Epithelial cell of prostate (primary cell): ENCODE measurements around the gene FMO3.

Experiments
- DNase-seq: peaks from one replicate; pipeline ENCODE4 v3.0.0-alpha.2; 2011; ENCODE audit warnings: low read depth, low spot score
- H3K27ac ChIP-seq: fragments of 450-650 bp; 2 replicates; pipeline ENCODE4 v1.5.1; 2017; ENCODE audit warnings: mild to moderate bottlenecking

The FMO3 gene

DNA sequence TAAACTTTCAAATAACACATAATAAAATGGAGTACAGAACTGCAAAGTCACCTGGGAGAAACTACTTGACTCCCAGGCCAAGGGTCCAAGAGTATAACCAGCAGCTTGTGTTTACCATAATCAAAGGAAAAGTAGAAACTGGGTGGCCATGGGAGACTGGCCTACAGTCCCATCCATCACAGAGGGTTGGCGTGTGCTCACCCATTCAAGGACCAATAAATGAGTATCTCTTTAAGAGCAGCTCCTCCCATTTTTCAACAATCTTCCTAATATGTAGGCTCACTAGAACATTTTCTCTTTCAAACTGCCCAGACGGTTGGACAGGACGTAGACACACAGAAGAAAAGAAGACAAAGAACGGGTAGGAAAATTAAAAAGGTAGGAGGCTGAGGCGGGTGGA is at the start of gene FMO3:
TSS of gene FMO3 (plus strand) at position 302 of the 400 bp plus-strand sequence. CDS start 1,754 bp downstream, outside the sequence.
- no peak within 1 kb of the TSS for H3K27ac ChIP-seq
- DNase-seq = no peak

DNA sequence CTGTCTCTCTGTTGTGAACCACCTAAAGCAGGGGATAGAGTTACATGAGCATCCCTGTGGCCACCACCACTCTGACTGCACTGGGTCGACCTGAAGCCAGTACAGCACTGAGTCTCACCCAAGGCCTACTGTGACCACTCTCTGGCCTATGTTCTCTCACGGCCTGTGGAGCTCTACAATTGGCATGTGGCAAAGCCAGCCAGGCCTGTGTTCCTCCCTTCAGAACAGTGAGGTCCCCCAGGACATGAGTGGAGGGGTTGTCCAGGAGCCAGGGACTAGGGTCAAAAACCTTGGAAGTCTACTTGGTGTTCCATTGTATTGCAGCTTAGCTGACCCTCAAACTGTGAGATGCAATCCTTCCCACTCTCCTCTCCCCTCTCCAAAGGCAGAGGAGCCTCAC is 42.7 kb upstream of the FMO3 start:
- no peak for DNase-seq

DNA sequence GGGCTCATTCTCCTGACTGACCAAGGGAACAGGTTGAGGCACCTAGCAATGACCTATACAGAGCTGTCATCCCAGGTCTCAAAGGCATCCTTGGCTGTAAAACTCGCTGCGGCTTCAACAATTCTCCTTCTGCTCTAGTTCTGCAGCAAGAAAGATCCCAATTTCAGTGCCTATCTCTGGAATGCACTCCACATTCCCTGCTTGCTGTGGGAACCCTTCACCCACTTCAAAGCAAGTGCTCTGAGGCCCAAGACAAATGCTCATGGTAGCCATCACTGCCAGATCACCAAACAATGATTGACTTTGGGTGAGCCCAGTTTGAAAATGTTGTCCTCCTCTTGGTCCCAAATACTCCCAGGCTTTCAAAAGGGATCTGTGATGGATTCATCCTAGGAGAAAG is 37.7 kb upstream of the FMO3 start:
- no peak overlapping the region for H3K27ac ChIP-seq
- DNase-seq = no peak

More for the DNA sequence above, 42.7 kb upstream of the FMO3 start:
- H3K27ac ChIP-seq = no peak overlapping the region

DNA sequence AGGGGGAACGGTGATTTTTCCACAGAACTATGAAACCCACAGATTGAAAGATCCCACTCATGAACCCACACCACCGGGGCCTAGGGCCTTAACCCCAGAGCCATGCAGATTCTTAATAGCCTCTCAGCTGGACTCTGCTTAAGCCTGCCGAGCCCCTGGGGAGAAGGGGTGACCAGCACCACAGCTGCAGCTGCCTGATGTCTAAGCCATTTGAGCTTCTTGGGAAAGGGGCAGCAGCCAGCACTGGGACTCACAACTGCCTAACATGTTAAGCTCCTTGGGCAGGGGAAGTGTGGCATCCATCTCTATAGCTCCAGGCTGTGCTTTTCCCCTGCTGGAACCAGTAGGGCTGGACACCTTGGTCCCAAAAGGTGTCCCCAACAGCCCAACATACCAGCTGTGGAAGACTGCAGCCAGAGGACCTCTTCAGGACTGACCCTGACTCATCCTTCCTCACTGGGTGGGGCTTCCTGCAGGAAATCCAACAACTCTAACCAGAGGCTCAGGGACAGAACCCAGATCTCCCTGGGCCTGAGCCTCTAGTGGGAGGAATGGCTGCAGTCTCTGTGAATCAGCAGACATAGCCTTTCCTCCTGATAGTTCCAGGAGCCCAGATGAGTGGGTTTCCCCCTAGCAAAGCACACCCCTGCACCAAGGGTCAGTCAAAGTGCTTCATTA is 34.6 kb upstream of the FMO3 start:
- no peak for DNase-seq
- no peak overlapping the region for H3K27ac ChIP-seq

DNA sequence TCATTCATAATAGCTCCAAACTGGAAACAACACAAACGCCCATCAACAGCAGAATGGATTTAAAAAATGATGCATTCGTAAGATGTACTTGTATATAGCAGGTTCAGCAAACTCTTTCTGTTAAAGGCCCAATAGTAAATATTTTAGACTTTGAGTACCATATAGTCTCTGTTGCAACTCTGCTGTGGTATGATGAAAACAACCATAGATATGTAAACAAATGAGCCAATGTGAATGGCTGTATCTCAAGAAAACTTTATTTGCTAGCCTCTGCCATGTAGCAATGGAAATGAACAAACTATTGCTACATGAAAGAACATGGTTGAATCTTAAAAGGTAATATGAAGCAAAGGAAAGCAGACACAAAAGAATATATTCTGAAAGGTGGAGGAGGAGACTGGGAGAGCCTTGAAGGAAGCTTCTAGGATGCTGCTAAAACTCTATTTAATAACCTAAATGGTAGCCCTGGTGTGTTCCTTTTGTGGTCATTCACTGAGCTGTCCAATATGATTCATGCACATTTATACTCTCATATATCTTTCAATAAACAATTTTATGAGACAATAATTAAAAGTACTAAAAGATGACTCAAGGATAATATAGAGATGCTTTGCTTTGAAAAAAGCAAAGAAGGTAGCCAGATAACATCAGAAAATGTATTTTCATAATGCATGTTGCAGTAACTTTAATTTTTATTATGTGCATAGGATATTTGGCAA is 29.1 kb upstream of the FMO3 start:
- DNase-seq = no peak
- no peak overlapping the region for H3K27ac ChIP-seq

DNA sequence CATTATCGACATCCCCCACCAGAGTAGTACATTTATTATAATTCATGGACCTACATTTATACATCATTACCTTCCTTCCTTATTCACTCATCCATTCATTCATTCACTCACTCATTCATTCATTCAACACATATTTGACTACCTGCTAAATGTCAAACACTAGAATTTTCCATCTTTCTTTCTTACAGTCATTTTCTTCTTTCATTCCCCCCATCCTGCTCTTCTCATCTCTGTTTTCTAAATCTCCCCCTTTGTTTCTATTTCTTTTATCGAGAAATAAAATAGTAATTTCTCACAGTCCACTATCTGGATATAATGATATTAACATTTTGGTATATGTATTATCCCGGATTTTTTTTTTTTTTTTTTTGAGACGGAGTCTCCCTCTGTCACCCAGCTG is 27.8 kb upstream of the FMO3 start:
- DNase-seq = no peak
- H3K27ac ChIP-seq = no peak overlapping the region

DNA sequence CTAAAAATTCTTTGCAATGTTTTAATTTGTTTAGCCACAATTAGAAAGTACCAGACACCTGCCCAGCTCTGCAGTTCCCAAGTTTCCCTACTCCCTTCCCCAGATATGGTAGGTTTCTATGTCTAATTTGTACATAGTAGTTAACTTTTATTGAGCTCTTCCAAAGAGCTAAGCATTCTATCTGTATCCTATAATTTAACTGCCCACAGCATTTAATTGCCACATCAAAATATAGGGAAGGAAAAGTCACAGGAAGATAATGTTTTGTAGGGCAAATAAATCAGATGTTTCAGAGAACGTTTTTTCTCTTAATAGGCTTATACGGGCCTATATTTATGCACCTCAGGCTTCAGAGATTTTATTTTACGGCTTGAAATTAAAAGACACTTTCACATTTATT is 15.7 kb upstream of the FMO3 start:
- DNase-seq = no peak
- H3K27ac ChIP-seq = no peak overlapping the region

DNA sequence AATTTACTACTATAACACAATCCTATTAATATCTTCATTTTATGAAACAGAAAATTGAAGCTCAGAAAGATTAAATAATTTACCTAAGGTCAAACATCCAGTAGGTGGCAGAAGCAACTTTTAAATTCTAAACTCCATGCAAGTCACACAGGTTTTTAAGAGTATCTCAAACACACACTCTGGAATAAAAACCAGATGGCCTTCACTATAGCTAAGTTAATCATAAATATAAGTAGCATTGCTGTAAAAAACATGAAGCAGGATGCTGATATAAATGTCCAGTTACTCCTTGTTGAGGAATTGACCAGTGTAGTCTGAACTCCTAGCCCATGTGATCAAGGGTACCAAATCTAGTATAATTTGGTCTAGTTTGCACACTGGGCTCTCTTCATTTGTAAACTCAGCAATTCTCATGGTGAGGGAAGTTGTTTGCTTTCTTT is 9.4 kb upstream of the FMO3 start:
- DNase-seq = no peak
- H3K27ac ChIP-seq = no peak overlapping the region

DNA sequence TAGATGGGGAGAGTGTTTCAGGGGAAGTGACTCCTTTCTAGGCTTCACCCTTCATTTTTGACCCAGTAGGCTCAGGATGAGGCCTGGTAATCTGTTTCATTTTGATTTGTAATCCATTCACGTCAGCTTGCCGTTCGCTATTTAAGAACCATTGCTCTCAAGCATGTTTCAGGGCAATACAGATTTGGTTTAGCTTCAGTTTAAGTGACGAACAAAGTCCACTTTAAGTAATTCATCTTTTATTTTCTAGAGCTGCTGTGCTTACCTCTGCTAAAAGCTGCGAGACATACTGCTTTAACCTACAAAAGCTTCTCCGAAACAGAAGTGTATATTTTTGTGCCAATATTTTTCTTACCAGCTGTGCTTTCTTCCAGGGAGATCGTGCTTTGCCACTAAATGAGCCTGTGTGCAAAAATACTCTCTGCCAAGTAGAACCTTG is 8.9 kb upstream of the FMO3 start:
- no peak for DNase-seq
- H3K27ac ChIP-seq = no peak overlapping the region

DNA sequence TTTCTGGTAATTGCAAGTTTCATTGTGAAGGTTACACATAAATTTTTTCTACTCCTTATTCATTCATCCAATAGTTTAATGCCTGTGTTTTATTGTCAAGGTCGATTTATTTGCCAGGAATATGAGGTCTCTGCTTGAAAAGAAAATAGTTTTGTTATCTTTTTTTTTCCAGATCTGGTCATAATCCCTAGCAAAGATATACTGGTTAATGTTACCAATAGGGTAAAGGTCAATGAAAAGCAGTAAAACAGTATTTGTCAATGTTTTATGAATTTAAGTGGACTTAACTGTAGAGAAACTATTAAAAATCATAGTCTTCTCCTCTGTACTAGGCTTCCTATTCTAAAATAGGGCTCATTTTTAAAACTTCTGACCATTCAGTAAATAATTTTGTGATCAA is 8.1 kb upstream of the FMO3 start:
- no peak for DNase-seq
- no peak overlapping the region for H3K27ac ChIP-seq

DNA sequence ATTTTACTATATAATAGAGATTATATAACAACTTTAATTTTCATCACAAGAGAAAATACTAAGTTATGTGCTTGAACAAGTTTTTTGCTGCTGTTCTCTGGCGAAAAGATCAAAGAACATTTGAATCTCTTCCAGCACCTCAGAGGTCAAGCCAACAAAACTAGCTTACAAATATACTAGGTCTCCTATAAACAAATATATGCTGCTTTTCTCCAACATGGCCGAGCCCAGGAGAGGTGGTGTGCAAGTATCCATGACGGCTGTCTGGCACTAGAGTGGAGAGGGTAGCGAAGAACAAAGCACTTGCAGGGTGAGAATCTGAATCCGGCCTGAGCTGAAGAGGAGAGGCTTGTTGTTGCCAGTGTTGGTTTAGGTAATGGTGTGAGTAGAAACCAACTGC is 7.5 kb upstream of the FMO3 start:
- H3K27ac ChIP-seq = no peak overlapping the region
- DNase-seq = no peak

DNA sequence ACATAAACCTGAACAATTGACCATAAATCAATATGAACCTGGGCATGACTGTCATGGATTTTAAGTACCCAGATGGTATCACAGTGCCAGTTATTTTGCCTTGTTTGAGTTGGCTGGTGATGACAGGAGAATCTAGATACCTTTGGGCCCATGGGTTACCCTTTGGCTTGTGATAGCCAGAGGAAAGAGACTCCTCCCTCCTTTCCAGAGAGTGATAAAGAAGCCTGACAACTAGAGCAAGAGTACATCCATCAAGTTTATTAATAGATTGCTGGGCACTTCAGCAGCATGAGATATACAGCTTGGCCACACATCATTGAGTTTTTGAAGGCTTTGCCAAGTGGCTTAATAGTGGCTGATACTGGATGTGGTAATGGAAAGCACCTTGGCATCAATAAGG is 6.6 kb upstream of the FMO3 start:
- no peak for DNase-seq
- H3K27ac ChIP-seq = no peak overlapping the region

DNA sequence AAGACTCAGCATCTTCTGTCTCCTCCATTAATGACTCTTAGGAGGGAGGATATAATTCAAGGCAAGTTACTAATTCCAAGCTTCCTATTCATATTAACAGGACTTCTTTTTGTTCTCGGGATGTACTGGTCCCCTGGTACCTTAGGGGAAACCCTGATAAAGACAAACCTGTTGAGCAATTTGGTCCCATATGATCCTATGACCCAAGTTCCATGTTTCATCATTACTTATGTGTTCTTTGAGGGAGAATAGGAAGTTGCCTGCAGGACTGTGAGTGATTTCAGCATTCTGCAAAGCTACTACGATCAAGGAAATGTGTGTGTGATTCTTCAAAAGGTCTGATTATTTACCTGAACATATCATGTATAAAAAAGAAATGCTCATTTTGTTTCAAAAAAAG is 5.8 kb upstream of the FMO3 start:
- no peak overlapping the region for H3K27ac ChIP-seq
- DNase-seq = no peak

DNA sequence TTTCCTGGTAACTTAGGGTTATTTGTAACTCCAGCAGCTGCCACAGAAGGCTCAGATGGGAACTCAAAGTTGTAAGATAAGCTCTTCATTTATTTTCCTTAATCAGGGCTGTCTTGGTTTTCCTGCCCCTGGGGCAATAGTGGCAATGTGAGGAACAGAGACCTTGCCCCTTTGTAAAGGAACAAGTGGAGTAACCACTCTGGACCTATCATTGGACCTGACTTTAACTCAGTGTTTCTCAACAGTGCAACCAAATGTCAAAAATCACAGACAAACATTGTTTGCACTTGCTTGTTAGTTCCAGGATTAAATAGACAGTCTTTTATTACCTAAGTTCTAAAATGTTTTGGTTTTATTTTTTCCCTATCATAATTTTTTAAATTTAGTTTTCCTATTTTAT is 2.8 kb upstream of the FMO3 start:
- no peak for DNase-seq
- H3K27ac ChIP-seq = no peak overlapping the region

DNA sequence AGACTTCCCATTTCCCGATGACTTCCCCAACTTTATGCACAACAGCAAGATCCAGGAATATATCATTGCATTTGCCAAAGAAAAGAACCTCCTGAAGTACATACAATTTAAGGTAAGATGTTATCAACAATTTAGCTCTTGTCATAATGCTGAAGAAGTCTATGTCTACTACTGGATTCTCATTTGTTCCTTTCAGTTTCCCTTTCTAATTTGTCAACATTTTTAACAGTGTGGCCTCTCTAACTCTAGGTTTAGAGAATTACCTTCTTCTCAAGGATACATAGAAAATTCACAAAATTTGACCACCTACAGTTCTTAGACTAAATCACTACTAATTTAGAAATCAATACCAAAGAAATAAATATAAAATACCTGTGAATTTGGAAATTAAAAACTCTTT is 13.2 kb downstream of the FMO3 start:
- no peak for DNase-seq
- no peak overlapping the region for H3K27ac ChIP-seq

DNA sequence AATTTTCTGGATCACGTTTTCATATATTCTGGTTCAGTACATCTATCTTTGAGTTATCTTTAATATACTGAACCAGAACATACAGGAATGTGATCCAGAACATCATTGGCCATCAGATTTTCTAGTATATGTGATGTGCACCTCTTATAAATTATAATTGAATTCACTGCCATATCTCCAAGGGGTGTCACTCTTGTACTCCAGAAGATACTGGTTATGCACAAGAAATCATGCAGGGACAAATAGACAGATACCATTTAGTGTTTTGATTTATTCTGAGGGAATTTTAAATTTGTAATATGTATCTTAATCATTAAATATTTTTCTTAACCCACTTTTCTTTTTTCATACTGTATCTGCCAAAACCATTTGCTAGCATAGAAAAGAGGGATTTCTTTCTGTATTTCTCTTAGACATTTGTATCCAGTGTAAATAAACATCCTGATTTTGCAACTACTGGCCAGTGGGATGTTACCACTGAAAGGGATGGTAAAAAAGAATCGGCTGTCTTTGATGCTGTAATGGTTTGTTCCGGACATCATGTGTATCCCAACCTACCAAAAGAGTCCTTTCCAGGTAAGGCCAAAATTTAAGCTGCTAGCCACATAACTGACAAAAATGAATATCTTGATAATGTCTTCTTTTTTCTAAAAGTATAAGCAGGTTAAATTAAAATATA is 16.7 kb downstream of the FMO3 start:
- H3K27ac ChIP-seq = no peak overlapping the region
- no peak for DNase-seq

DNA sequence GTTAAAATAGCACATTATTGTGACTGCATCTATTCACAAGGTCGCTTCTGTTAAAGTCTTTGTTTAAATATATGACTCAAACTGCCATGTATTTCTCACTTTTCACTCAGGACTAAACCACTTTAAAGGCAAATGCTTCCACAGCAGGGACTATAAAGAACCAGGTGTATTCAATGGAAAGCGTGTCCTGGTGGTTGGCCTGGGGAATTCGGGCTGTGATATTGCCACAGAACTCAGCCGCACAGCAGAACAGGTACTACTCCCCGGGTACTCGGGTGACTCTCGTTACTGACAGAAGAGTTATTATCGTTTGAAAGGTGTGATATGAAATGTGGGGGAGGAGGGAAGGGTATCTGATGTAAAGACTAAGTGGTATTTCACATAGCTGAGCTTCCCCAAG is 17.3 kb downstream of the FMO3 start:
- no peak overlapping the region for H3K27ac ChIP-seq
- DNase-seq = no peak

DNA sequence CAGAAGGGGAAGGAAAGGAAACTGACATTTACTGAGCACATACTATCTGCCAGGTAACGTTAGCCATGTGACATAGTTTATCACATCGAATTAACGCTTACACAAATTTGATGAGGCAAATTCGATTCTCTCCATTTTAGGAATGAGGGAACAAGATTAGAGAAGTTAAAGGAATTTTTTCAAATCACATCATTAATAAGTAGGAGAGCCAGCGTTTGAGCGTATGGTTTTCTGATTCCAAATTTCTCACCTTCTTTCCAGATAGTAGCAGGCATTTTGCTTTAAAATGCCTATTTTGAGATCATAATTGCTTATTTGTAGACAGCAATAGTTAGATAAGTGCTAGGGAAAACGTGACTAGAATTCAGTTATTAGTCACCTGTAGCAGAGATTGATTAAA is 19.3 kb downstream of the FMO3 start:
- no peak for DNase-seq

DNA sequence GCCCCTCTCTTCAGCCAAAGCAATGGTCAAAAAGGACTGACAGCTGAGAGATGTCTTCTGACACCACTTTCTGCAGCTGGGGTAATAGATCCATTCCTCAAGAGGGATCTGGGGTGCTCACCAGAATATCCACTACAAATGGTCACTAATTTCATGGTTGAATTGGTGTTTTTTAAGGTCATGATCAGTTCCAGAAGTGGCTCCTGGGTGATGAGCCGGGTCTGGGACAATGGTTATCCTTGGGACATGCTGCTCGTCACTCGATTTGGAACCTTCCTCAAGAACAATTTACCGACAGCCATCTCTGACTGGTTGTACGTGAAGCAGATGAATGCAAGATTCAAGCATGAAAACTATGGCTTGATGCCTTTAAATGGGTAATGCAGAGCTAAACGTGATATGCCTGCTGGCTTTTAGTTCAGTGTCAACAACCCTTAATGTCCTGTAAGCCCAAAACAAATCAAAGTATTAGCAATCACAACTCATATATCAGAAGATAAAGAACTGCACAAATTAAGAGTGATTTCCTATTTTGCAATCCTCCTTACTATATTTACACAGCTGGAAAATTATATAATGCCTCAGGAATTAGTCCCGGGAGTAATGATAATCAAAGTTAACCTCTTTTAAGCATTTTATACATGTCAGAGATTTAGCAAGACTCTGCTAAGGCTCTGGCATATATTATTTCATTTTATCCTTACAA is 20.1 kb downstream of the FMO3 start:
- no peak for DNase-seq
- no peak overlapping the region for H3K27ac ChIP-seq

More for the DNA sequence above, 19.3 kb downstream of the FMO3 start:
- no peak overlapping the region for H3K27ac ChIP-seq

DNA sequence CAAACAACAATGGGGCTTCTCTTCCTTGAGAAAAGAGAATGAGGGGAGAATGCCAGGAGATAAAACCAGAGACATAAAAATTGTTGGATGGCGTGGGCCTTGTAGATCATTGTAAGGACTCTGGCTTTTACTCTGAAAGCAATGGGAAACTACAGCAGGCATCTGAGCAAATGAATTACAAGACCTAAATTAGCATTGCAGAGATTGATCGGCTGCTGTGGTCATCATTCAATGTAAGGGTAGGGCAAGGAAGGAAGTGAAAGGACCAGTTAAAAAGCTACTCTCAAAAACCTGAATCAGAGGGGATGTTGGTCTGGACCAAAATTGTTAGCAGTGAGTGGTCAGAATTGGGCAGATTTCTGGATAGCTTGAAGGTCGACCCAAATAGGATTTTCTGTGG is 21.4 kb downstream of the FMO3 start:
- DNase-seq = no peak
- no peak overlapping the region for H3K27ac ChIP-seq

DNA sequence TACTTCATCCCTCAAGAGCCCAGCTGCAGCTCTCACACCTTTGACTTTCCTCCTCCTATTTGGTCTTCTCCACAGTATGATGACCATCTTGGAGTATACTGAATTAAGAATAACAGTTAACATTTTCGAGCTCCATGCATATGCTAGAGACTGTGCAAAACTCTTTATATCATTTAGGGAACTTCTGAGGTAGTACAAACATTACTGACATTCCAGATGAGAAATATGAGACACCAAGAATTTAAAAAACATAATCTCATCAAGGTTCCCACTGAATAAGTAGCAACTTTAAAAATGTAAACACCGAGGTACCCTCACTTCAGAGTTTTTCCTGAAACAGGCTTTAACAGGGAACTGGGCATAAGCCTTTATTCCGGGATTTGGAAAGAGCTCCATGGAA is 22.7 kb downstream of the FMO3 start:
- no peak overlapping the region for H3K27ac ChIP-seq
- DNase-seq = no peak
